Measurements from ENCODE around the gene TMEM79.

DNA sequence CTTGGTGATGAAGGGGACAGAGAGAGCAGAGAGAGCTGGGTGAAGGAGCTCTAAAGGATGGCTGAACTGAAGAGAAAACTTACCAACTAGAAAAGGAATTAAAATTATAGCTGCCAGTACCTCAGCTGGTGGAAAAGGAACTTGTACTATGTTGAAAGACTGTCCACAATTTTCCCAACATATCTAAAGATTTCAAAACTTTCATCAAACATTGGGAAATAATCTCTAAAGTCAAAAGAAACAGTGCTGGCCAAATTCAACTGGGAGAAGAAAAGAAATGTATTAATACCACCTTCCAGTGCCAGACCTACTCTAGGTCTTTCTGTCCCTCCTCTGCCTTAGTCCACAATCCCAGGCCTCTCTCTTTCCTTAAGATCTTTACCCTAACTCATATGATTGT is 7.6 kb upstream of the TMEM79 start:
- TF ChIP-seq, protein P1, sequence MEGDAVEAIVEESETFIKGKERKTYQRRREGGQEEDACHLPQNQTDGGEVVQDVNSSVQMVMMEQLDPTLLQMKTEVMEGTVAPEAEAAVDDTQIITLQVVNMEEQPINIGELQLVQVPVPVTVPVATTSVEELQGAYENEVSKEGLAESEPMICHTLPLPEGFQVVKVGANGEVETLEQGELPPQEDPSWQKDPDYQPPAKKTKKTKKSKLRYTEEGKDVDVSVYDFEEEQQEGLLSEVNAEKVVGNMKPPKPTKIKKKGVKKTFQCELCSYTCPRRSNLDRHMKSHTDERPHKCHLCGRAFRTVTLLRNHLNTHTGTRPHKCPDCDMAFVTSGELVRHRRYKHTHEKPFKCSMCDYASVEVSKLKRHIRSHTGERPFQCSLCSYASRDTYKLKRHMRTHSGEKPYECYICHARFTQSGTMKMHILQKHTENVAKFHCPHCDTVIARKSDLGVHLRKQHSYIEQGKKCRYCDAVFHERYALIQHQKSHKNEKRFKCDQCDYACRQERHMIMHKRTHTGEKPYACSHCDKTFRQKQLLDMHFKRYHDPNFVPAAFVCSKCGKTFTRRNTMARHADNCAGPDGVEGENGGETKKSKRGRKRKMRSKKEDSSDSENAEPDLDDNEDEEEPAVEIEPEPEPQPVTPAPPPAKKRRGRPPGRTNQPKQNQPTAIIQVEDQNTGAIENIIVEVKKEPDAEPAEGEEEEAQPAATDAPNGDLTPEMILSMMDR (conservative IDR thresholded peaks at IDR 0.05): no peak
- TF ChIP-seq EZH2 (IDR thresholded peaks at IDR 0.05; ENCODE audit: low read depth): no peak
